ENCODE measurements around the gene GAB3.
"Not testable (repeated sequence)": the region's sequence is repeated elsewhere in the genome, so short reads cannot be mapped to it uniquely, and the experiment has no call there.

The GAB3 gene

GRCh38 chrX:154658957-154659356 is 91.9 kb downstream of the GAB3 start:
- no peak for DNase-seq

- no peak for DNase-seq
These were observed 92.7 kb downstream of the GAB3 start for GRCh38 chrX:154658187-154658586.

- DNase-seq, result no peak
These were observed 93.6 kb downstream of the GAB3 start for GRCh38 chrX:154657226-154657805.

- DNase-seq, result no peak
These were observed 95.1 kb downstream of the GAB3 start for GRCh38 chrX:154655786-154656185.

- DNase-seq, result no peak
These were observed 95.5 kb downstream of the GAB3 start for GRCh38 chrX:154655346-154655745.

- no peak for DNase-seq
These were observed 96.0 kb downstream of the GAB3 start for GRCh38 chrX:154654925-154655324.

- DNase-seq, result no peak
These were observed 96.5 kb downstream of the GAB3 start for GRCh38 chrX:154654372-154654771.

GRCh38 chrX:154653413-154653812 is 97.5 kb downstream of the GAB3 start, which contains the start of gene CTAG2:
CTAG2 (minus strand) TSS chrX:154653579; CDS start chrX:154653515, 64 bp downstream.
- not testable (repeated sequence) for DNase-seq

GRCh38 chrX:154653048-154653401 is 97.9 kb downstream of the GAB3 start:
- DNase-seq, result no peak

GRCh38 chrX:154652311-154653047 is 98.4 kb downstream of the GAB3 start:
- DNase-seq, result no peak

GRCh38 chrX:154650221-154650510 is 100.7 kb downstream of the GAB3 start:
- DNase-seq, result peak in 17 of 58 donors; percentile 1 to 32 (median 5)

GRCh38 chrX:154649503-154650220 is 101.2 kb downstream of the GAB3 start:
- DNase-seq, result no peak

GRCh38 chrX:154648931-154649330 is 101.9 kb downstream of the GAB3 start:
- DNase-seq, result no peak

GRCh38 chrX:154645745-154646378 is 105.0 kb downstream of the GAB3 start:
- DNase-seq, result not testable (repeated sequence)

GRCh38 chrX:154643708-154644107 is 107.2 kb downstream of the GAB3 start:
- not testable (repeated sequence) for DNase-seq

- not testable (repeated sequence) for DNase-seq
These were observed 109.1 kb downstream of the GAB3 start for GRCh38 chrX:154641740-154642139.

GRCh38 chrX:154633661-154634060 is 117.2 kb downstream of the GAB3 start:
- not testable (repeated sequence) for DNase-seq

GRCh38 chrX:154630949-154631348 is 119.9 kb downstream of the GAB3 start:
- DNase-seq, result not testable (repeated sequence)

GRCh38 chrX:154628960-154629359 is 121.9 kb downstream of the GAB3 start:
- not testable (repeated sequence) for DNase-seq
